A204.1 (cell line): Measurements from ENCODE around the gene GABPB2.

Source experiments
- FAIRE-seq: peaks from 2 replicates; lab custom pipeline; 2012; peaks lifted over from hg19 to GRCh38; lab: Jason Lieb, UNC

Gene GABPB2

DNA sequence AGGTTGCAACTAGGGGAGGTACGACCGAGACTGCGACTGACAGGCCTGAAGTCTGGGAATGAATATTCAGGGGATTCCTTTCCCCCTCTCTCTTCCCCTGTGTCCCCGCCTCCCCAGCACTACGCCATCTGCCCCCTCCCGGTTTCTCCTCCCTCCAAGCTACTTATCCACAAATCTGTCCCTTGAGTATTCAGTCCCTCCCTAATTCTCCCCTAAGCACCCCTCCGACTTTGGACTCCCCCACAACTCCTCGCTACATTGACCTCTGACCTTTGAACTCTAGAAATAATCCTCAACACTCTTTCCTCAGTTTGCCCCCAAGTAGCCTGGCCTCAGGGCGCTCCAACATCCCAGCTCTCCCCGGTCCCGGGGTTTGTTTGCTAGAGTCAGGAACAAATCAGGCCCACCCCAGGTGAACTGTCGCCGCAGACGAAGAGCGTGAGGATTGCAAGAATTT is 94.7 kb downstream of the GABPB2 start:
- no peak for FAIRE-seq

DNA sequence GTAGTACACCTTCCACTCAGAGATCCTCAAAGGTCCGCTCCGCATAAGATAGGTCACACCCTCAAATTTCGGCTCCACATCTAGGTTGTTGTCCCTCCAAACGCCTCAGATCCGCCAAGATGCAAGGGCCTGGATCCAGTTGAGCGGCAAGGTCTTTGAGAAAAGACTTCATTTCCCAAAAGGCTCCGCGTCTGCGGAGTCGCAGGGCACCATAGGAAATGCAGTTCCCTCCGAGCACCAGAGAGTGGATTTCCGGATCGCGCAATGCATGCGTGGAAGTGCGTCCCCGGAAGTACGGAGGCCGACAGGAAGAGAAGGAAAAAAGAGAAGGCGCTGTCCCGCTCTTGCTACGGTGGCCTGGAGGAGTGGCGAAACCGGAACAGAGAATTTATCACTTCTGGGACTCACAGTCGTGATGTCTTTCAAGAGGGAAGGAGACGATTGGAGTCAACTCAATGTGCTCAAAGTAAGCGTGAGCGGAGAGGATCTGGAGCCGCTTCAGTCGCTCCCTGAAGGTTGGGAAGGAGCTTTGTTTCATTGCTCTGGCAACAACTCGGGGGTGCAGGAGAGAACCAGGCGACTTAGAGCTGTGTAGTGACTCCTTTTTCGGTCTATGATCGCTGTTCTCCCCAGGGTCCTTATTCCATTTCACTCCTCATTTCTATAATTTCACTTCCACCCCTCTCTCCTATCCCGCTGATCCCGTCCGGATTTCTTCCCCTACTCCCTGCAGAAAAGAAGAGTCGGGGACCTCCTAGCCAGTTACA is 95.4 kb downstream of the GABPB2 start, which contains the start of the genes LYSMD1 and SCNM1:
Gene LYSMD1, minus strand, starts transcription at position 165 of the 767 bp plus-strand sequence. CDS start 644 bp downstream, outside the sequence.
Gene SCNM1, plus strand, starts transcription at position 407 of the 767 bp plus-strand sequence. Its CDS starts 9 bp downstream, at position 416.
- peak; percentile 98 for FAIRE-seq

GRCh38 chr1:151166505-151166956 is 96.0 kb downstream of the GABPB2 start:
- FAIRE-seq = no peak

GRCh38 chr1:151167116-151167515 is 96.6 kb downstream of the GABPB2 start:
- FAIRE-seq = no peak

DNA sequence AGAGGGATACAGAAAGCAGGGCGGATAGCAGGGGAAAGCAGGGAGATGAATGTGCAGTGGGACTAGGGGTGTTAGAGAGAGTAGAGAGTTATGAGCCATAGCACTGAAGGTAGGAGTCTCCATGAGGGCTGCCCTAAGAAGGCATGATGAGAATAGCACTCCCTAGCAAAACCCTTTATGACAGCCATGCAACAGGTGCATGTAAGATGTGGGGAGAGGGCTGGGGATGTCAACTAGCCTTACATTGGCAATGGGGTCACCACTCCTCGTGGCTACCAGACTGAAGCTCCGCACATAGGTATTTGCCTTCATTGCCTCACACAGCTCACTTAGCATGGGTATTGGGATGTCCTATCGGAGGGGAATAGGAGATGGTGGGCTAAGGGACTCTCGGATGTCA is 100.6 kb downstream of the GABPB2 start:
- FAIRE-seq = no peak
